Vagina (tissue), 2 donors: ENCODE data around the gene NTM.

Source experiments
- POLR2A ChIP-seq, 2 donors: fragments of 450-650 bp; IDR thresholded peaks; one replicate each; pipeline ENCODE4 v1.6.1; 2017; ENCODE audit warnings: antibody characterized with exemption in 2 of 2, mild to moderate bottlenecking in 2 of 2, moderate library complexity in 2 of 2
- POLR2AphosphoS5 ChIP-seq, 2 donors: sonication (generic); formaldehyde crosslinking; IDR thresholded peaks; one replicate each; pipeline ENCODE4 v1.9.0; 2017; ENCODE audit warnings: antibody characterized with exemption in 2 of 2, mild to moderate bottlenecking in 2 of 2, low read depth in 1 of 2; ENCODE audit not compliant: insufficient read depth in 1 of 2
- TF ChIP-seq, protein P1 (sequence below), 3 experiments: fragments of 450-650 bp in 2 of 3; fragments of 200-600 bp in 1 of 3; sonication (generic) in 1 of 3; IDR thresholded peaks; one replicate each; pipeline ENCODE4 v1.5.1; 2017 to 2019; ENCODE audit warnings: antibody characterized with exemption in 3 of 3, mild to moderate bottlenecking in 2 of 3, moderate library complexity in 2 of 3

DNA sequence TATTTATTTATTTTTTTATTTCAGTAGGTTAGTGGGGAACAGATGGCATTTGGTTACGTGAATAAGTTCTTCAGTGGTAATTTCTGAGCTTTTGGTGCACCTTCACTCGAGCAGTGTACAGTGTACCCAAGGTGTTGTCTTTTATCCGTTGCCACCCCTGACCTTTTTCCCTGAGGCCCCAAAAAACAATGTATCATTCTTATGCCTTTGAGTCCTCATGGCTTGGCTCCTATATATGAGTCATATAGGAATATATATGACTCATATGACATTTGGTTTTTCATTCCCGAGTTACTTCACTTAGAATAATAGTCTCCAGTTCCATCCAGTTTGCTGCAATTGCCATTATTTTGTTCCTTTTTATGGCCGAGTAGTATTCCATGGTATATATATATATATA lies 763.9 kb downstream of the NTM start:
- TF ChIP-seq, protein P1, sequence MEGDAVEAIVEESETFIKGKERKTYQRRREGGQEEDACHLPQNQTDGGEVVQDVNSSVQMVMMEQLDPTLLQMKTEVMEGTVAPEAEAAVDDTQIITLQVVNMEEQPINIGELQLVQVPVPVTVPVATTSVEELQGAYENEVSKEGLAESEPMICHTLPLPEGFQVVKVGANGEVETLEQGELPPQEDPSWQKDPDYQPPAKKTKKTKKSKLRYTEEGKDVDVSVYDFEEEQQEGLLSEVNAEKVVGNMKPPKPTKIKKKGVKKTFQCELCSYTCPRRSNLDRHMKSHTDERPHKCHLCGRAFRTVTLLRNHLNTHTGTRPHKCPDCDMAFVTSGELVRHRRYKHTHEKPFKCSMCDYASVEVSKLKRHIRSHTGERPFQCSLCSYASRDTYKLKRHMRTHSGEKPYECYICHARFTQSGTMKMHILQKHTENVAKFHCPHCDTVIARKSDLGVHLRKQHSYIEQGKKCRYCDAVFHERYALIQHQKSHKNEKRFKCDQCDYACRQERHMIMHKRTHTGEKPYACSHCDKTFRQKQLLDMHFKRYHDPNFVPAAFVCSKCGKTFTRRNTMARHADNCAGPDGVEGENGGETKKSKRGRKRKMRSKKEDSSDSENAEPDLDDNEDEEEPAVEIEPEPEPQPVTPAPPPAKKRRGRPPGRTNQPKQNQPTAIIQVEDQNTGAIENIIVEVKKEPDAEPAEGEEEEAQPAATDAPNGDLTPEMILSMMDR (IDR thresholded peaks at IDR 0.05) = no peak
- TF ChIP-seq POLR2A (IDR thresholded peaks at IDR 0.05) = no peak
- no peak for TF ChIP-seq POLR2AphosphoS5 (IDR thresholded peaks at IDR 0.05; ENCODE audit: insufficient read depth in 1 of 2, low read depth in 1 of 2)
